GM19193 (cell line): ENCODE measurements around the gene SNAPC2.

ENCODE experiments used
- POLR2A ChIP-seq: IDR thresholded peaks from 4 replicates; pipeline ENCODE4 v1.6.1; 2011; ENCODE audit not compliant: insufficient read depth, insufficient read length; ENCODE audit errors: extremely low read depth

Gene SNAPC2

GRCh38 chr19:7931221-7932061 is 11.3 kb downstream of the SNAPC2 start:
- TF ChIP-seq POLR2A = no peak

DNA sequence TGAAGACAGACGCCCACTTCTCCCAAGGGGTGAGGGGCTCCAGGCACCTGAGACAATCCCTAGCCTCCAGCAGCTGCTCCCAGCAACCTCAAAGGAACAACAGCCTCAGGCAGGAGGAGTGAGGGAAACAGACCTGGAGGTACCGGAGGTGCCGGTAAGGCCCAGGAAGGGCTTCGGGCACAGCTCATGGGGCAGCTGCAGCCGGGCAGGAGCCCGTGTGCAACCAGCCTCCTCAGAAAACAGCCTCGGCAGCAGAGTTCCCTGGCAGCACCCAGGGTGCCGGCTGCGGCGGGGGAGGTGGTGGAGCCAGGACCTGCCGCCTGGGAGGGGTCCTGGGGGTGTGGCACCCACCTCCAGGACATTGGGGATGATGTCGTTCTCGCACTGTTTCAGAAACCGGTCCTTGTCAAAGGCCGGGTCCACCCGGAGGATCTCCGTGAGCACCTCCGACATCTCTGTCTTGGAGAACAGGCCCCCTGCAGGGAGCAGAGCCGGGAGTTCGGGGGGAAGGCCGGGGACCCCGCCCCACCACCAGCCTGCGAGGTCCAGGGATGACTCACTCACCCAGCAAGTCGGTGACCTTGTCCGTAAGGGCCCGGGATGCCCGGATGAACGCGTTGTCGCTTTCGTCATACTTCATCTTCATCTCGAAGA is 12.3 kb downstream of the SNAPC2 start:
- no peak for TF ChIP-seq POLR2A

DNA sequence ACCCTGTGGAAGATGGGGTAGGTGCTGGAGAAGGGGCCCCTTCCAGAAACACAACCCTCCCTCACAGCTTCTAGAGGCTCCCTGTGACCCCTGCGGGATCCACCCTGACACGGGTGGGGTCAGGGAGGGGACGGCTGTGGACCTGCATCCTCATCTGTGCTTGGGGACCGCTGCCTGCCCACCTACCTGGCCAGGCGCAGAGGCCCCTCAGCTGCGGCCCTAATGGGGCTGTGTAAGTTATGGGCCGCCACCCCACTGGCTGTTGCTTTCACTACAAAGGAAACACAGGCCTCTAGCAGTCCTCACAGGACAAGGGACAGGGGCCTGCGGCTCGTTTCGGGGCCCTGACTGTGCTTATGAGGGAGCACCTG is 12.8 kb downstream of the SNAPC2 start:
- no peak for TF ChIP-seq POLR2A

DNA sequence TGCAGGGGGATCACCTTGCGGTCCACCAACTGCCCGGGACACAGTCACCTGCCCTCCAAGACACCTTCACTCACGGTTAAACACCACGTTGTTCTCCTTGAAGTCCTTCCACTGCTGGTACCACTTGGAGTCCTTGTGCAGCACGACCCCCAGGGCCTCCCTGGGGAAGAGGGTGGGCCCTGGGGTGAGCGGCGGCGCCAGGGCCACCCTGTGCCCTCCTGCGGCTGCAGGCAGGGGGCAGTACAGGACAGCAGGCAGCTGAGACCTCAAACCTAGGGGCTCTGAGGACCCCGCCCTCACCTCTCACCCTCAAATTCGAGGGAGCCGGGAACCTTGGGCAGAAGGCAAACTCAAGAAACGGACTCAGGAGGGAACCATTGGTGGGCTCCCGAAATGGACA is 13.3 kb downstream of the SNAPC2 start:
- TF ChIP-seq POLR2A = no peak

- TF ChIP-seq POLR2A = no peak
Observed at GRCh38 chr19:7933828-7934725, 13.9 kb downstream of the SNAPC2 start.

- TF ChIP-seq POLR2A = no peak
Observed at GRCh38 chr19:7934766-7935165, 14.6 kb downstream of the SNAPC2 start.

DNA sequence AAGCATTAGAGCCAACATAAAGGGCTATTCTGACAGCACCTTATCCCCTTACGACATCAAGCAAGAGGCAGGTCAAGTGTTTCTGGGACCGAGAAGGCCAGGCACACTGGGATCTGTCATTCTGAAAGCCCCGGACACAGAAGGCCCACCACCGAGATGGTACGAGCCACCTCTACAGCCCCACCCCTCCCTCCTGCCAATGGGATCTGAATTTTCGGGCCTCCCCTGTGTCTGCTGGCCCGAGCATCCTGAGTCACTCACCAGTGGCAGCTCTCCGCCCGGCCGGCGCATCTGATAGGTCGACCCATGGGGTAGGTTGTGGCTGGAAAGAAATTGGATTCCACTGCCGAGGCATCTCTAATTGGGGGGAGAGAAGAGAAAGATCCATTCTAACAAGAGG is 20.7 kb downstream of the SNAPC2 start:
- TF ChIP-seq POLR2A = no peak

DNA sequence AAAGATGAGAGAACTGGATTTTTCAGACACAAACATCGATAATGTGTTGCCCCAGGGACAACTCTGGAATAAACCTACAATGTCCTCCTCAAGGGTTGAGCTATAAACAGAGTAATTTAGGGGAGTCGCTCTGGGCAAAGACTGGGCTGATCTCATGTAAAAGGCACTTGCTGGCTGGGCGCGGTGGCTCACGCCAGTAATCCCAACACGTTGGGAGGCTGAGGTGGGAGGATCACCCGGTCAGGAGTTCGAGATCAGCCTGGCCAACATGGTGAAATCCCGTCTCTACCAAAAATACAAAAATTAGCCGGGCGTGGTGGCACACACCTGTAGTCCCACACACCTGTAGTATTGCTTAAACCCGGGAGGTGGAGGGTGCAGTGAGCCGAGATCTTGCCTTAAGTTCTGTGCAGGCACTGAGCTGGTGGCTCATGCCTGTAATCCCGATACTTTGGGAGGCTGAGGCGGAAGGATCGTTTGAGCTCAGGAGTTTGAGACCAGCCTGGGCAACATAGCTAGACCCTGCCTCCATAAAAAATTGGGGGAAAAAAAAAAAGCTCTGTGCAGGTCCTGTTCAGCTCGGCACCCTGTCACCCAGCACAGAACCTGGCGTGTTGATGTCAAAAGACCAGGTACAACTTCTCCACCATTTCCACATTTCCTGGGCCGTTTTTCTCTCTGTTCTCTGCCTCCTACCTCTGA is 21.9 kb downstream of the SNAPC2 start:
- no peak for TF ChIP-seq POLR2A

DNA sequence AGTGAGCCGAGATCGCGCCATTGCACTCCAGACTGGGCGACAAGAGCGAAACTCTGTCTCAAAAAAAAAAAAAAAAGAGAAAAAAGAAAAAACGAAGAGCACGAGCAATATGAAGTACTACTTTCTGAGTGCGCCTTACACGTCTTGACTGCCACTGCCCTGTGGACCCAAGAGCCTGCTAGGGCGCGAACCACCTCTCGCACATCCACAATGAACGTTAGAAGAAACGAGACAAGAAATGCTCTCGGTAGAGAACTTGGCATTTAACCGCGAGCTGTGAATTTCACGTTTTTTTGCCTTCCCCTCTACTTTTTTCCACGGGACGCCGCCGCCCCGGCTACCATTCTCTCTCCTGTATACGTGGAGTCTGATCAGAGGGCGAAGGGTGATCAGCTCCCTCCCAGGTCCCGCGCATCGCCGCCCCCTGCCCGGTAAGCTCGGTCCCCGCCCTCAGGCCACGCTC is 22.9 kb downstream of the SNAPC2 start:
- TF ChIP-seq POLR2A = no peak

- TF ChIP-seq POLR2A = peak; percentile 95
Observed at GRCh38 chr19:7943444-7944176, 23.5 kb downstream of the SNAPC2 start, which contains the start of gene TIMM44. TIMM44 (minus strand) TSS chr19:7943666; CDS start chr19:7943651, 15 bp downstream.

DNA sequence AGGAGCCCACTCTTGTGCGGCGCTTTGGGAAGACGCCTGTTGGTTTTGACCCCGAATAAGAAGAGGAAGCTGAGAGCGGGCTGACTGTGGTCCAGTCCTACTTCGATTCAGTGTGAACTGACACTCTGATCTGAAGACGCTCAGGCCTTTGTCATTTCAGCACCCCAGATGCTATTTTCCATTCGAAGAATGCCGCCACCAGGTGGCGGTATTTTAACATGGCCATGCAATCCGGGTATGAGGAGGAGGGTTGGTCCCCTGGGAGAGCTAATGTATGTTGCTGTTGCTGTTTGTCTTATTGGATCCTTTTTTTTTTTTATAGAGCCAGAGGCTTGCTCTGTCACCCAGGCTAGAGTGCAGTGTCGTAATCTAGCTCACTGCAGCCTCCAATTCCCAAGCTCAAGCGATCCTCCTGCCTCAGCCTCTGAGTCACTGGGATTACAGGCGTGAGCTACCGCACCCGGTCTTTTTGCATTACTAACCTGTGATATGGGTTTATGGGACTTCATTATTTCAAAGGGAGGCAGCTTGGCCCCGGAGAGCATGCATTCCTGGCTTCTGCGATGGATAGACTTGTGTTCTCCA is 24.1 kb downstream of the SNAPC2 start:
- no peak for TF ChIP-seq POLR2A

- no peak for TF ChIP-seq POLR2A
Observed at GRCh38 chr19:7947939-7948338, 27.8 kb downstream of the SNAPC2 start.

DNA sequence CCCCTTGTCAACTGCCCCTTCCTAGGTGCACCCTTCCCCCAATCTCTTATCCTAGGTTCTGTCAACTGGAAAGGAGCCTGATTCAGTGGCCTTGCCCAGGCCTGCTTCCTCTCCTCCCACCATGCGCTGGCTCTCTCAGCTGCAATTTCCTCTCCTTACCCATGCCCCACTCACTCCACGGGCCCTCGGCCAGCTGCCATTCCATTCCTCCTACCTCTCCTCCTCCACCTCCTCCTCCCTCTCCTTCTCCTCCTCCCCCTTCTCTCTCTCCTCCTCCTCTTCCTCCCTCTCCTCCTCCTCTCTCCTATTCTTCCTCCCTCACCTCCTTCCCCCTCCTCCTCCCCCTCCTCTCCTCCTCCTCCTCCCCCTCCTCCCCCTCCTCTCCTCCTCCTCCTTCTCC is 32.9 kb downstream of the SNAPC2 start:
- no peak for TF ChIP-seq POLR2A
